NCI-H2107 treated with DMSO at 0.1 percent for 48 hours (cell line): ENCODE measurements around the gene RAD50.
"Not testable (repeated sequence)": the region's sequence is repeated elsewhere in the genome, so short reads cannot be mapped to it uniquely, and the experiment has no call there.

Source experiments
- DNase-seq: peaks from one replicate; lab custom pipeline; 2025; ENCODE audit not compliant: unreplicated experiment; lab: John Stamatoyannopoulos, UW

Gene RAD50

DNA sequence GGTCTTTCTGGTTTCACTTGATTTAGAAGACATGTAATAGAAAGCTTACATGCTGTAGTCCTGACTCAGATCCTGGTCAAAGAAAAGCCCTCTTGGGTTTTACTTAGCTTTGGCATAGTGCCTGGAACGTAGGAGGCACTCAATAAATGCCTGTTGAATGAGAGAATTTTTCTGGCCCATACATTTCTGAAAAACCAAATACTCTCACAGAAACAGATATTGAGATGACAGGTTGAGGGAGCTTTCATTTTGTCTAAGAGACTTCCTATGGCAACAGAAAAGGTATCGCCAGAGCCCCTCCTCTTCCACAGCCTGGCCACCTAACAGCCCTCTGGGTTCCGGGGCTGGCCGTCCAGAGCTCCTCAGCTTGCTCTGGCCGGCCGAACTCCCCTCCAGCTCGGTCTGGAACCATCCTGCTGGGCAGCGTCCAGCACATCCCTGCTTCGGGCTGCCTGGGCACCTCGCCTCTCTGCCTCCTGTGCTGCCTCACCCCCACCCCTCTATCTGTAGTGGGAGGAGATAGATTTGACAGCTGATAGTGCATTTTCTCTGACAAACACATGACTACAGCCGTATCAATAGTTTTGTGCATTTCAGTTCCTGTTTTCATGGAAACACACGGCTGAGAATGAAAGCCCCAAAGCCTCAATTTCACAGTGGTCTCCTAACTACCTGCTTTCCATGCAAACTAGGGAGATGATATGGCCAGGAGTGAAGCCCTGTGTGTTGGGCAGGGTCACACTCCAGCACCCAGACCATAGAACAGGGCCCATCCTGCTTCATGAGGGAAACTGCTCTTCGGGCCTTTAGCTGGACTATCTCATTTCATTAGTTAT, 118.1 kb downstream of the RAD50 start:
- no peak for DNase-seq

DNA sequence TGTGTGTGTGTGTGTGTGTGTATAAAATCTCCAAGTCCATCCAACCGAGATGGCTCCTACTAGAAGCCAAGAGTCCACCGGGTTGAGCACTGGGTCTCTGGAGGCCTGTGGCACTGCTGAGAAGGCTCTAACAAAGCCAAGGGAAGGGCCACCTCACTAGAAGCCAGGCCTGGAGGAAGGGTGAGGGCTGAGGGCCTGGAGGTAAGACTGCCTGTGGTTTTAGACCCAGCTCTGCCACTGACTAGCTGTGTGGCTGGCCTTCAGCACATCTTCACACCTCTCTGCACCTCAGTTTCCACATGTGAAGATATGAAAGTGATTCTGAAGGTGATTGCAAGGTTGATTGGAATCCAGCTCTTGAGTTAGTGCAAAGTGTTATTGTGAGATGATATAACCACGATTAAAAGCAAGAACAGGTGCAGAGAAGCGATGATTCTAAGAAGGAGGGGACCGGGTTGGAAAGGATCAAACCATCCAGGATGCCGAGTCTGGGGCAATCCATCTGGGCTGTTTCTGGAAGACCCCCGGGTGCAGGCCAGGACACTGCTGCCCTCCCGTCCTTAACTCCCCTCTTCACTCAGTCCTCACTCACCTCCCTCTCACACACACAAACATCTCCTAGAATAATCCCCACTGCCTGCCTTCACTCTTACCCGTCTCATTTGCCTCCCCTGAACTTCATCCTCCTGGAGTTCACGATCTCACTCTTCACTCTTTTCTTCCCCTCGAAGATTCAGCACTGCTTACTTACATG, 119.3 kb downstream of the RAD50 start:
- DNase-seq, result no peak

DNA sequence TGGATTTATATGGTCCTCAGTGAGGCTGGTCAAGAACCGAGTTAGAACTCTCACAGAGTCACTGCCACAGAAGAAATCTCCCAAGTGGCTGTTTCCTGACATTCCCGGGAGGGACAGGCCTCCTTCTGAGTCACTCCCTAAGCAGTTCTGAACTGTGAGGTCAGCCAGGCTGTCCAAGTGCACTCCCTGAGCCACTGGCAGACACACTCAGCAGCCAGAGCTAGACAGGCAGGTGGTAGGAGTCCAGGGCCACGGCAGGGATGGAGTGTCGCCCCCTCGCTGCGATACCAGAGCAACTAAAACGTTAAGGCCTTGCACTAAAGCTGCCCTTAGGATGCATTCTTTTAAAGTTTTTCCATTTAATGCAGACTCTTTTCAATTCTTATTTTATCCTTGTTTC, 120.4 kb downstream of the RAD50 start:
- no peak for DNase-seq

DNA sequence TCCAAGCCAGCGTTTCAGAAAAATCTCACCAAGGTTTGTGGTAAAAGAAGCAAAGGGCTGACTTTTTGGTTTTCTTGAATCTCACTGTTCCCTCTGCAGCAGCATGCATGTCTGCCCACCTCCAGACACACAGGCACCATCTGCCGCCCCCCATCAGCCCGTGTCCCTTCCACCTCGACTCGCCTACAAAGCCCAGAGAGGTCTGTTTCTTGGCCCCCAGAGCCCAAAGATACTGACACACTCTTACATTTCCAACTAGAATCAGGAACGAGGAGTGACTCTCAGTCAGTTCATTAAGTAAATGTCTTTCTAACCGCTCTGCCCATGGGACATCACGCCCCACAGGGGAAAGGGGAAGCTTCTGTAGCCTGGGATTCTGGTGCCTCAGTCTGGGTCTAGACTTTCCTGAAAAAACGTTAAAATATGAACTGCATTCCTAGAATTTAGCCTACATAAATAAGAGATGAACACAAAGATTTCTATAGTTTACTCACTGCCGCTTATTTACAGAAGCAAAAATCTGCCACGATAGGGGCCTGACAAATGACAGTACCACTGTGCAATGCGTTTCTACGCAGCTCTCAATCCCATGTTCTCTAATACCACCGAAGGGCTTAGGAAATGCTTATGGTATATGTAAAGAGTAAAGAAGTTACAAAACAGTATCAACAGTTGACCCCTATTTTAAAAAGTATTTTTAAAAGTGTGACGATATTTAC, 121.1 kb downstream of the RAD50 start:
- no peak for DNase-seq

DNA sequence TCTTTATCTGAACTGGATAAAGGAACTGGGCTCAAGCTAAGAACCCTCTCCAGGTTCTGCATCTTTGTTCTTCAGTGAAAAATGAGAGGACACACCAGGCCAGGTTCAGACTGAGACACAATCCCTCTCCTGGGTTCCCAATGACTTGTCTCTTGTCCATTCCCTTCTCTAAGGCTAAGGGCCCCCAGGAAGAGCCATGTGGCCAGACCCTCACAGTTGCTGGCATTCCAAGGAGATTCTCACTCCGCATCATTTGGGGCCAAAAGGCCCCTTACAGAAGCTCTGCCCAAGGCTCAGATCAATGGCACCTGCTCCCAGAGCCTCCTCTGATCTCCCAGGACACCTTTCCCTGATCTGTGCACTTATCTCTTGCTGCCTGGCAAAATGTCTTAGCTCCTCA, 122.0 kb downstream of the RAD50 start:
- no peak for DNase-seq

DNA sequence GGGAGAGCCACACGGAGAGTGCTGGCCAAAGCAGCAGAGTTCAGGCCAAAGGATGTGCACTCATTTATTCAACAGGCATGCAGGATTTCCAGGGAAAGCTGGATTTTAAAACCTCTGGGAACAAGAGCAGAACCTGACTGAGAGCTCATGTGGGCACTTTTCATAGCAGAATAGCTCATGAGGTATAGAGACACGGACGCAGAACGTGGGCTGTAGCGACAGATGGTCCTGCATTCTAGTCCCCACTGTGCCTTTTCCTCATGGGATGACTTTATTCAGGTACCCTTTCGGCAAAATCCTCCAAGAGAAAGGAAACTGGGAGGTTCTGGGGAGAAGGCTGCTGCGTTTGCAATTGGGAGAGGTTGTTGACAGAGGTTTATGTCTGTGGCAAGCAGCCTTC, 122.4 kb downstream of the RAD50 start:
- DNase-seq, result no peak

DNA sequence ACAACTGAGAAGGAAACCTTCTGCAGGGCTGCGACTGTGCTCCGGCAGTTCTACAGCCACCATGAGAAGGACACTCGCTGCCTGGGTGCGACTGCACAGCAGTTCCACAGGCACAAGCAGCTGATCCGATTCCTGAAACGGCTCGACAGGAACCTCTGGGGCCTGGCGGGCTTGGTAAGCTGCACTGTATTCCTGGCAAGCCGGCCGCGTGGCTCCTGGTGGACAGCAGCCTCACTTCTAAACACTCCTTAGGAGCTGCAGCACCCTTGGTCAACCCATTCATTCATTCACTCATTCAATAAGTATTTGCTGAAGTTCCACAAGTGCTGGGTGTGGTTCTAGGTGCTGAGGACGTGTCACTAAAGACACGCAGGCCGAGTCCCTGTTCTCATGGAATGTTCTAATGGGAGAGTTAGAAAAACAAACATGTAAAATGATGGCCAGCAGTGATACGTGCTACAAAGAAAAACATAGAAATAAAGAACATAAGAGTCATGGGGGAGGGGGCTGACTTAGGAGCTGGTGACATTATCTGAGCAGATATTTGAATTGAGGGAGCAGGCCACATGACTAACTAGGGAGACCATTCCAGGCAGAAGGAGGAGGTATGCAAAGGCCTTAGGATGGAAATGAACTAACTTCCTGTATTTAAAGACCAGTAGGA, 123.1 kb downstream of the RAD50 start:
- no peak for DNase-seq

DNA sequence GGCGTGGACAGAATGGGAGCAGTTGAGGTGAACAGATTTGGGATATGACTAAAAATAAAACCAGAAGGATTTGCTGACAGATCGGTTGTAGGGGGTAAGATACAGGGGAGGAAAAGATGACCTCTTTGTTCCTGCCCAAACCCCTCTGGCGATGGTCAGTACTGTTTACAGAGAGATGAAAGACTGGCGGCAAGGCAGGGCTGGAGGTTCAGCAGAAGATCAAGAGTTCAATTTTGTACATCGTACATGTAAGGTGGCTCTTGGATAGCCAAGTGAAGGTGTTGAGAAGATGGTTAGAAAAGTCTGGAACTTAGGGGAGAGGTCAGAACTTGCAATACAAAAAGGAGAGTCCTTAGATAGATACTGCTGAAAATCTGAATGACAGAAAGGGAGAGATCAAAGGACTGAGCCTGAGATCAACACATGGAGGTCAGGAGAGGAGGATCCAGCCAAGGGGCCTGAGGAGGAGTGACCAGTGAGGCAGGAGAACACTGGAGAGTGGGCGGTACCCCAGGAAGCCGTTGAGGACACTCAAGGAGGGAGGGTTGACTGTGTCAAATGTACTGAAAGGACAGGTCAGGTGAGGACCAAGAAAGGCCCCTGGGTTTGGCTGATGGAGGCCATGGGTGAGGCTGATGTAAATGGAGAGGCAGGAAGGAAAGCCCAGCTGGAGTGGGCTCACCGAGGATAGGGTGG, 124.2 kb downstream of the RAD50 start:
- no peak for DNase-seq

DNA sequence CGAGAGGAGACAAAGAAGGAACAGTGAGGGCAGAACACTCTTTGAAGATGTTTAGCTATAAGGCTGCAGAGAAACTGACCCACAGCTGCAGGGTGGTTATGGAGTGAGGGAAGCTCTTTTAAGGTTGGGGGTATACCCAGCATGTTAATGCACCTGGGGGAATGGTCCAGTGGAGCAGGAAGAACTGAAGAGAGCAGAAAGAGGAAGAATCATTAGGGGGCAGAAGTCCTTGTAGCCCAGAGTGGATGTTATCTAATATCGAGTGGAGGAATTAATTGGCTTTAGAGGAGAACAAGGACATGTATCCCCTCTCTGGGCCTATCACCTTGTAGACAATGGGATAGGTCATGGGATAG, 124.7 kb downstream of the RAD50 start:
- DNase-seq, result no peak

DNA sequence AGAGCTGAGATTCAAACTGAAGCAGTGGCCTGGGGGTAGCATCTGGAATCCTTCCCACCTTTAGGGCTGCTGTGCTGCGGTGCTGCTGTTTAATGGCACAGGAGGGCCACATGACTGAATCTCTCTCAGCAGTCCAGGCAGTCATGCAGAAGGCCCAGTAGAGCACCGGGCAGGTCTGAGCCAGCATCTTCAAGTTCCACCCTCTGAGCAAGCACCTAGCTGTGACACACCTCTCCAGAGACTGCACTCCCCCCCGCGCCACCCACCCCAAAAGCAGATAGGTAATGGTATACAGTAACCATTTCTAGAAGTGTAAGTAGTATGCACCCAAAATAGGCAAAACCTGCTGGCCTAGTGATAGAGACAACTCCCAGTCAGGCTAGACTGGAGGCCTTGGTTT, 125.2 kb downstream of the RAD50 start:
- no peak for DNase-seq

DNA sequence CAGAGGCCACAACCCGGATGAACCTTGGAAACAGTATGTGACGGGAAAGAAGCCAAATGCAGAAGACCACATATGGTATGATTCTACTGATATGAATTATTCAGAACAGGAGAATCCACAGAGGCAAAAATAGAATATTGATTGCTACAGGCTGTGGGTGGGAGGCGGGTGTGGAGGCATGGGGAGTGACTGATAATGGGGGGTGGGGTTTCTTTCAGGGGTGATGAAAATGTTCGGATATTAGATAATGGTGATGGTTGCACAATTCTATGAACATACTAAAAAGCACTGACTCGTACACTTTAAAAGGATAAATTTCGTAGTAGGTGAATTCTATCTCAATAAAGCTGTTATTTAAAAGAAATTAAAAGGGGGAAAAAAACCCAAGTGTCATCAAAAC, 127.7 kb downstream of the RAD50 start:
- DNase-seq, result no peak

DNA sequence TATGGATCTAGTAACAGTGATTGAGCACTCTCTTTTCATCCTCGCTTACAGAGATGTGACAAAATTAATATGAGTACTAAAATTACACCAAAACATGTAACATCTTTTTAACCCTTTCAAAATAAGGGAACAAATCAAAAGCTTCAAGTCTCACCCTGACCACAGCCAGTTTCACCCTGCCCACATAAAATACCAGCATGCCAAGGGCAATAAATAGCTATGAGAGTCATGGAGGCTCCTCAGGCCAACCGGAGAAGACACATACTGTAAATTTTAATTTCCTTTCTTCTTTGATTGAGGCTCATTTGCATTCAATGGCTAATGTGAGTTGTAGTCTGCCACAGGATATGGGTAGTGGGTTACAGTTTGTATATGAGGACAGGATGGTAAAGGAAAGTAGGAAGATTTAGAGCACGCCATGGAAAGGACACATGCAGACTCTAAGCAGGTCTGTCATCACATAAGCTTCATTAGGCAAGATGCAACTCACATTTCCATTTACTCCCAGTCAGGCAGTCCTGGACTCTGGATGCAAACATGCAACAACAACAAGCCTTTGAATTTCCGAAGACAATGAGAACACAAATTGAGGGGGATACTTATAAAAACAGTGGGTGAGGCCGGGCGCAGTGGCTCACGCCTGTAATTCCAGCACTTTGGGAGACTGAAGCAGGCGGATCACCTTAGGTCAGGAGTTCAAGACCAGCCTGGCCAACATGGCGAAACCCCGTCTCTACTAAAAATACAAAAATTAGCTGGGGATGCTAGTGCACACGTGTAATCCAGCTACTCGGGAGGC, 128.3 kb downstream of the RAD50 start:
- DNase-seq, result no peak

DNA sequence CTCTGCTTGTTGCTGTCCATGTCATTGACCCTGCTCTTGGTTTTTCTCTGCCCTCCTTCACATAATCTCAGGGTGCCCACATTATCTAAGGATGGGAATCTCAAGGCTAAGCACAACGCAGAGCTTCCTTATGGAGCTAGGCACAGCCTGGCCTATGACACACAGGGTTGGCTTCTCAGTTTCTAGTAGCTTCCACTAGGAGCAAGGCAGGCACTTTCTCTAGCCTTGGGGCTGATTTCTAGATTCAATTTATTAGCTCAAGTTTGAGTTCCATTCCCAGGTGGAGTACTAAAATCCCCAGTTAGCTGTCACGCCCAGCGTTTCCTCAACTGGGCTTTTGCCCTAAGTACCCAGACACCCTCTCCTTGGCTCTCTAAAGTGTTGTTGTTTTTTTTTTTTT, 129.4 kb downstream of the RAD50 start:
- DNase-seq, result no peak

DNA sequence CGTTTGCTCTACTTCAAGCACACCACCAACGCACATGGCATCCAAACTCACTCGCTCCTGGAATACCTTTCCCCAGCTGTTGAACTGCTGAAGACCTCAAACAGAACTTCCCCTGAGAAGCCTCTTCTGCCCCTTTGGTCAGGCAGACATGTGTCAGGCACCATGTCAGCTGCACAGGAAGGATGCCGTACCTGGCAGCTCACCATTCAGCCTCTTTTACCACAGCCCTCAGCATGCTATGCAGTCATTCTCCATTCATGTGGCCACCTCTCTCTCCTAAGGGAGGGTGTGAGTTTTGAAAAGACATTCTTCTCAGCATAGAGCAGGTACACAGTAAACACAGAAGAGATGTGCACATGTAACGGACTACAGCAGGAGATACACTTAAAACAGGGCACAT, 131.2 kb downstream of the RAD50 start:
- DNase-seq, result no peak

DNA sequence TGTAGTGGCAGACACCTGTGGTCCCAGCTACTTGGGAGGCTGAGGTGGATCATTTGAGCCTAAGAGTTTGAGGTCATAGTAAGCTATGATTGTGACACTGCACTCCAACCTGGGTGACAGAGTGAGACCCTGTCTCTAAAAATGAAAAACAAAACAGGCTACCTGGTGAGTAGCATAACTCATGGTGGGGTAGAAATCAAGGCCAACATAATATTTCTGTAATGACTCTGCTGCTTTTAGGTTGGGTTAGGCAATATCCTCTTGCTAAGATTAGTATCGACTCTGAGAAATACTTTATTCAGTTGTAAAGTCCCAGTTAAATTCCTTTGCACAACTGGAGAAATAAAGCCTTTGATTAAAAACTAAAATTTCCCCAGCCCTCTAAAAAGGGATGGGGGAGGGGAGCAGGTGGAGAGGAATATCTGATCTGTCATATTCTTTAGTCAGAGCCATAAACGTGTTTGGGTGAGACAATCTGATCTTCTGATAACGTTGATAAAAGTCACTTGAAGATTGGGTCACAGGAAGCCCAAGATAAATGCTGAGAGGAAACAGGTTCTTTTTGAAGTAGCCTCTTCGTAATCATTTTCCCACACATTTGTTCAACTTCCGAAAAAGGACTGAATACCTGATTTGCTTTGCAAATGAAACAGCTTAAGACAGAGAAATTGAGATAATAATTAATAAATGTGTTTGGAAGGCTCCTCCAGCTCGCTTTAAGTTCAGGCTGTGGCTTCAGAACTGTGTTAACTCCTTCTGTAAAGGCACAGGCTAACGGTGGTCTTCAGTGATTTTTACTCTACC, 132.0 kb downstream of the RAD50 start:
- no peak for DNase-seq

DNA sequence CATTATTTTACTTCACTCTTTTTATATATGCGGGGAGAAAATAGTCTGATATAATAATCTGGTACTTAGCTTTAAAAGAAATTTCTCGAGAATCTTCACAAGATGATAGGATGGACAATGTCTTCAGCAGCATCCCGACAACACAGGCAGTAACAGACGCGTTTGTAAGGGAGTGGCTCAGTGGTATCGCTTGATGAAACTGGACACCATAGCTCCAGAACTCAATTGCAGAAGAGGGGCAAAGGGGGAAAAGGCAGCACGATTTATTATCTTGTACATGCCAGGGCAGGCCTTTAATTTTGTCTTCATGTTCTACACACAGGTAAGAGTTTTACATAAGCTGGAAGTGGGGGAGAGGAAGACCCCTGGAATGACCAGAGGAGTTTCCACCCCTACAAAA, 132.7 kb downstream of the RAD50 start:
- no peak for DNase-seq

DNA sequence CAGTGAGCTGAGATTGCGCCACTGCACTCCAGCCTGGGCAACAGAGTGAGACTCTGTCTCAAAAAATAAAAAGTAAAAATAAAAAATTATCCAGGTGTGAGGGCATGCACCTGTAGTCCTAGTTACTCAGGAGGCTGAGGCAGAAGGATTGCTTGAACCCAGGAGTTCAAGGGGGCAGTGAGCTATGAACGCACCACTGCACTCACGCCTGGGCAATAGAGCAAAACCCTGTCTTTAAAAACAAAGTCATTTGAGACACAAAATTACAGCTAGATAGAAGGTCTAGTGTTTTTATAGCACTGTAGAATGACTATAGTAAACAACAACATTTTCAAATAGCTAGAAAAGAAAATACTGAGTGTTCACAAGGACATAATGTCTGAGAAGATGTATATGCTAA, 133.4 kb downstream of the RAD50 start:
- no peak for DNase-seq

DNA sequence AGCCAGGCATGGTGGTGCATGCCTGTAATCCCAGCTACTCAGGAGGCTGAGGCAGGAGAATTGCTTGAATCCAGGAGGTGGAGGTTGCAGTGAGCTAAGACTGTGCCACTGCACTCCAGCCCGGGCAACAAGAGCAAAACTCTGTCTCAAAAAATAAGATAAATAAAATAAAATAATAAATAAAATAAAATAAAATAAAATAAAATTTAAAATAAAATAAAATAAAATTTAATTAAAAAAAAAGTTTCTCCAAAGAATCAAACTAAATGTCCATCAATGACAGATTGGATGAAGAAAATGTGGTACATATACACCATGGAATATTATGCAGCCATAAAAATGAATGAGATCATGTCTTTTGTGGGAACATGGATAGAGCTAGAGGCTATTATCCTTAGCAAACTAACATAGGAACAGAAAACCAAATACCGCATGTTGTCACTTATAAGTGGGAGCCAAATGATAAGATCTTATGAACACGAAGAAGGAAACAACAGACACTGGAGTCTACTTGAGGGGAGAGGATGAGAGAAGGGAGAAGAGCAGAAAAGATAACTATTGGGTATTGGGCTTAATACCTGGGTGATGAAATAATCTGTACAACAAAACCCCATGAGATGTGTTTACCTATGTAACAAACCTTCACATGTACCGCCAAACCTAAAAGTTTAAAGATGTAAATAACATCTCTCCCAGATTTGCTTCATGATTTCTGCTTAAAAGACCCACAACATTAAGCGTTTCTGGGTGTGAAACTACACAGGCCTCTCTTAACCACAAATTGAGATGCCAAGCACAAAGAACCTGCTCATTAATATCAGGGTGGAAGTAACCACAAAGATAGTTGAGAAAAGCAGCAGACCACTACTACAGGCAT, 135.2 kb downstream of the RAD50 start:
- not testable (repeated sequence) for DNase-seq
